Lower leg skin (tissue), 3 donors: ENCODE measurements around the gene TRH.

Experiments used
- POLR2A ChIP-seq, 2 donors: fragments of 450-650 bp; IDR thresholded peaks; one replicate each; pipeline ENCODE4 v1.6.1; 2016 to 2017; ENCODE audit warnings: antibody characterized with exemption in 2 of 2, mild to moderate bottlenecking in 1 of 2, moderate library complexity in 1 of 2
- TF ChIP-seq, protein P1 (sequence below), 3 donors: fragments of 450-650 bp; IDR thresholded peaks; one replicate each; pipeline ENCODE4 v1.5.1; 2016; ENCODE audit warnings: antibody characterized with exemption in 3 of 3, mild to moderate bottlenecking in 3 of 3, moderate library complexity in 2 of 3

DNA sequence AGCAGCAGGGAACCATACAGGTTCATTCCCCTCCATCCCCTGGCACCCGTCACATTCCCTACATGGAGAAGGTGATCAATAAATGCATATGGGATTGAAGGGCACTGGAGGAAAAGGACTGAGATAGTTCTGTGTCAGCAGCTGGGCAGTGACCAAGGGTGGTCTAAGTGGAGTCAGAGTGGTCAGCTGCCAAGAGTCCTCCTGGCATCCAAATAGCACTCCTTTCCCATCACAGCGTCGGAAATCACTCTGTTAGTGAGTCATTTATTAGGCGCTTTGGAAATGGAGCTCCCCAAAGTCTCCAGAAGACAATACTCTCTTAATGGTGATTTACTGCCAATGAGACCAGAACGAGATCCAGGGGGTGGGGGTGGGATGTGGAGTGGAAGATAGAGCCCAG is 6.8 kb upstream of the TRH start:
- TF ChIP-seq POLR2A (IDR thresholded peaks at IDR 0.05) = no peak
- TF ChIP-seq, protein P1, sequence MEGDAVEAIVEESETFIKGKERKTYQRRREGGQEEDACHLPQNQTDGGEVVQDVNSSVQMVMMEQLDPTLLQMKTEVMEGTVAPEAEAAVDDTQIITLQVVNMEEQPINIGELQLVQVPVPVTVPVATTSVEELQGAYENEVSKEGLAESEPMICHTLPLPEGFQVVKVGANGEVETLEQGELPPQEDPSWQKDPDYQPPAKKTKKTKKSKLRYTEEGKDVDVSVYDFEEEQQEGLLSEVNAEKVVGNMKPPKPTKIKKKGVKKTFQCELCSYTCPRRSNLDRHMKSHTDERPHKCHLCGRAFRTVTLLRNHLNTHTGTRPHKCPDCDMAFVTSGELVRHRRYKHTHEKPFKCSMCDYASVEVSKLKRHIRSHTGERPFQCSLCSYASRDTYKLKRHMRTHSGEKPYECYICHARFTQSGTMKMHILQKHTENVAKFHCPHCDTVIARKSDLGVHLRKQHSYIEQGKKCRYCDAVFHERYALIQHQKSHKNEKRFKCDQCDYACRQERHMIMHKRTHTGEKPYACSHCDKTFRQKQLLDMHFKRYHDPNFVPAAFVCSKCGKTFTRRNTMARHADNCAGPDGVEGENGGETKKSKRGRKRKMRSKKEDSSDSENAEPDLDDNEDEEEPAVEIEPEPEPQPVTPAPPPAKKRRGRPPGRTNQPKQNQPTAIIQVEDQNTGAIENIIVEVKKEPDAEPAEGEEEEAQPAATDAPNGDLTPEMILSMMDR (IDR thresholded peaks at IDR 0.05) = no peak
